NCI-H1105 (cell line): ENCODE results near the gene NOL4.
"Not testable (repeated sequence)": the region's sequence is repeated elsewhere in the genome, so short reads cannot be mapped to it uniquely, and the experiment has no call there.

Source experiments
- DNase-seq: peaks from one replicate; lab custom pipeline; 2025; lab: John Stamatoyannopoulos, UW

Gene NOL4

DNA sequence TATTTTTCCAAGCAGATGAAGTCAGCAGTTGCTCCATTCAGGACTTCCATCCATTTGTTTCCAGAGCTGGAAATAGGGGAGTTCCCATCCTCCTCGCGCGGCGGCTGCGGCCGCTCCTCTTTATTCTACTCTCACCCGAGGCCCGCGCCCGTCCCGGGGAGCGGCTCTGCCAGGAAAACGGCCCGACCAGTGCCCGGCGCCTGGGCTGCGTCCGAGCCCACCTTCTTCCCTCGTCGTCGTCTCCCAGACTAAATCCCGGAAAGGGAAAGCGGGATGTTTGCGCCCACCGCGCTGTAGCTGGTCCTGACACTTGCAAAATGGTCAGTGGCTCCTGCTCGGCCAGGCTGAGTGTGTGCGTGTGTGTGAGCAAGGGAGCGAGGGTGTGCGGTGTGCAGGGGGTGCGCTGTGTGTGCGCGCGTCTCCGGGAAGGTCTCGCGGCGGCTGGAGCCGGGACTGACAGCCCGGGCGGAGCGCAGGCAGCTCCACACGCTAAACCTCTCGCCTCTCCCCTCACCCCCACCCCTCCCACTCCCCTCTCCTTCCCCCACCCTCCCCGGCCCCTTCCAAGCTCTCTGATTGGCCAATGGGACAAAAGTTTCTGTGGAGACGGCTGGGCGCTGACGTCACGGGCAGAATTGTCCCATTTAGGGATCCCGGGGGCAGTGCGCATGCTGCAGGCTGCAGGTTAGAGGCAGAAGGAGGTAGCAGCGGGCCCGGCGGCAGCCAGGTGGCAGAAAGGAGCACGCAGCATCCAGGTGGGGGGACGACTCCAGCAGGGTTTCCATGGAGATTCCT, at the start of gene NOL4:
TSS of gene NOL4 (minus strand) at position 491 of the 795 bp plus-strand sequence. CDS start 1,660 bp downstream, outside the sequence.
- DNase-seq: peak; percentile 99

GRCh38 chr18:34266029-34266428, 41.3 kb upstream of the NOL4 start:
- not testable (repeated sequence) for DNase-seq

DNA sequence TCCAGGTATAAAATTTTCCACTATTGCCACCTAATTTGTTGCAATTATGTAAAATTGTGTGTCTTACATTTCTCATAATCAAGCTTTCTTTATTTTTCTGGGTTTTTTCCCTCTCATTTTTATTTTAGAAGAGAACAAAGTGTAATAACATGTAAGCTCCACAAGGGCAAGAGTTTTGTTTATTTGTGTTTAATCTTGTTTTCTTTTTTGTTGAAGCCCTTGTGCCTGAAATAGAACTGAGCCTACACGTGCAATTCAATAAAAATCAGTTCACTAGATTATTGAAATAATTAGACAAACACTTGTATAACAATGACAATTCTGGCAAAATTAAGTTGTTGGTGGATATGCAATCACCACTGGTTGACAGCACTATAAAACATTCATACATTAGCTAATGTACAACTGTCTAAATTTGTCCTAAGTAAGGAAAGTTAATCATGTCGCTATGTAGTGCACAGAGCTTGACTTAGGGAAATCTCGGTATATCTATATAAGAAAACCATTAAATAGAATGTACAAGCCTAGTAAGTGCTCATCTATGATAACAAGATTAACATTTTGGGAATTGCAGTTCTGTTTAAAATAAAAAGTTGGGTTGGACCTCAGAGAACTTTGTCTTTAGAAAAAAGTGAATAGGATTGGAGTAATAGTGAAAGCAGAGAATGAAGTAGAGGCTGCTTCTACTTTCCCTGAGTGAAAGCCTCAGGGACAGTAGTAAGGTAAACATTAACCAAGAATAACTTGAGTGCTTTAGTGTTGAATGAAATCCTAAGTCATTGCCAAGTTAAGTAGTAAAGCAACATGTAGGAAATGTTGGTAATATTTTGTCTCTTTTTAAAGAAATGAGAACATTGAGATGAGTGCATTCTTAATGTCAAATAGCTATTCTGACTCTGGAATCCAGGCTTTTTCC, 37.4 kb upstream of the NOL4 start:
- no peak for DNase-seq

GRCh38 chr18:34258176-34258575, 33.5 kb upstream of the NOL4 start:
- DNase-seq: no peak

- DNase-seq: no peak
Observed at GRCh38 chr18:34251919-34252318, 27.2 kb upstream of the NOL4 start.

GRCh38 chr18:34248727-34249126, 24.0 kb upstream of the NOL4 start:
- no peak for DNase-seq

GRCh38 chr18:34242739-34243138, 18.0 kb upstream of the NOL4 start:
- DNase-seq: no peak

GRCh38 chr18:34233781-34234388, 9.2 kb upstream of the NOL4 start:
- DNase-seq: not testable (repeated sequence)

DNA sequence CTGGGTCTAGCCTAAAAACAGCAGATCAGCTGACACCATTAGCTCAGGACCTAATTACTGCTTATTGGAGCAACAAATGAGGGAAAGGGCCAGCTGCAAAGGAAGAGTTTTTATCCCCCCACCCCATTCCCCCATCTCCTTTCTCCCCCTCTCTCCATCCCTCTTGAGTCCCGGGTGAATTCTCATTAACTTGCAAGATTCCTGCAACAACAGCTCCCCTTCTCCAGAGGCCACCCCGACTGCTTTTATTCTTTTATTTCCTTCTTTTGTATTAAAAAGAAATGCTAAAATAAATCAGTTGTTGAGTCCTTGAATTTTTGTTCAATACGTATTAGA, 473 bp upstream of the NOL4 start:
- DNase-seq: no peak

DNA sequence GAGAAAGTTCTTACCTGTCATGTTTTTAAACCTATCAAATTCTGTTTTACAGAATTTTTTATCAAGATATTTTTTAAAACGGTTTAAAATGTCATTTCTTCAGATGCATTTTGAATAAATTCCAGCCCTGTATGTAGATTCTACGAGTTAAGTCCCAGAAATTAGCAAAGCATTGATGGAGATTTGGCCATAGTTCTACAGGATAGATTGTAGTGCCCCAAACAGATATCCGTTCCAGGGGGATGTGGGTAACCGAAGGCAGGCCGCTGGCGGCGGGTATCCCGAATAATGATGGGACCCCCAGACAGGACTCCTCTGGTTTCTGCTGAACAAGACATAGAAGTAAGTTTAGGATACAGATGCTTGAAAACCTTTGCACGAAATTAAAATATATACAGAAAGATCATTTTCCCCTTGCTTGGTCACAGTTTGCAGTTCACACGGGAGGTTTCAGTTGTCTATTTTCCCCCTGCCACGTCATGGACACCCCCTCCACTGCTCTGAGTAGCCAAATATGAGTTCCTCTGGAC, 755 bp downstream of the NOL4 start:
- no peak for DNase-seq

- peak; percentile 49 for DNase-seq
Observed at GRCh38 chr18:34223164-34223892, 1.4 kb downstream of the NOL4 start.

DNA sequence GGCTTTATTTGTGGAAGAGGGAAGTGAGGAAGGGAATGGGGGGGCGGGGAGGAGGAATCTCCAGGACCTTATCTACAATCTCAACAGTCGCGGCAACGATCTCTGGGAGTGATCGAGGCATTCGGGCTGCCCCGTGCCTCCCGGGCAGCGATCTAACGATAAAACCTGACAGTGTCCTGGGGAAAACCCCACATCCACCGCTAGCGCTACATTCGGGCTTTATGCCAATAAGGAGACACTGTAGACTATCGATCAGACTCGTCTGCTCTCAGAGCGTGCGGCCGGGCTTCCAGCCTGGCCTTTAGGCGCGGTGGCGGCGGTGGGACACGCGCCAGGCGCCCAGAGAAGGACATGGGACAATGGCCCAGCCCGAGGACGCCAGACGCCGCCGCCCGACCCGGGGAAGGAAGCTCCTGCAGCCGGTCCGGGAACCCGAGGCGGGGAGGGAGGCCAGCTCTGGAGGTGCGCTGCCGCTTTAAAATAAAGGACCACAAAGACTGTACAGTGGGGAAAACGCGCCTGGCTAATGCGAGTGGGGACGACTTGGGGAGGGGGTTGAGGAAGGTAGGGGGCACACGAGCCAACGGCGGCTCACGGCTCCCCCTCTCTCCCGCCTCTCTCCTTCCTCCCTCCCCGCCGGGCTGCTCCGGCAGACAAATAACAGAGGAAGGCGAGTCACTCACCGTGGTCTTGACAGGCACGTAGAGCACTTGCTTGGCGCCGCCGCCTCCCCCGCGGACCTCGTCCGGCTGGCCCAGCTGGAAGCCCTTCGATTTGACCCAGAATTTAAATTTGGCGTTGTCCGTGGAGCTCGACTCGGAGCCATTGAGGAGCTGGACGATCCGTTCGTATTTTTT, 2.2 kb downstream of the NOL4 start:
- DNase-seq: peak; percentile 65

GRCh38 chr18:34221971-34222306, 2.8 kb downstream of the NOL4 start:
- peak; percentile 65 for DNase-seq

- DNase-seq: peak; percentile 52
Observed at GRCh38 chr18:34220081-34220815, 4.5 kb downstream of the NOL4 start.

- DNase-seq: peak; percentile 85
Observed at GRCh38 chr18:34219651-34220050, 5.1 kb downstream of the NOL4 start.

GRCh38 chr18:34212511-34212910, 12.2 kb downstream of the NOL4 start:
- DNase-seq: no peak

GRCh38 chr18:34207344-34207851, 17.3 kb downstream of the NOL4 start:
- no peak for DNase-seq

DNA sequence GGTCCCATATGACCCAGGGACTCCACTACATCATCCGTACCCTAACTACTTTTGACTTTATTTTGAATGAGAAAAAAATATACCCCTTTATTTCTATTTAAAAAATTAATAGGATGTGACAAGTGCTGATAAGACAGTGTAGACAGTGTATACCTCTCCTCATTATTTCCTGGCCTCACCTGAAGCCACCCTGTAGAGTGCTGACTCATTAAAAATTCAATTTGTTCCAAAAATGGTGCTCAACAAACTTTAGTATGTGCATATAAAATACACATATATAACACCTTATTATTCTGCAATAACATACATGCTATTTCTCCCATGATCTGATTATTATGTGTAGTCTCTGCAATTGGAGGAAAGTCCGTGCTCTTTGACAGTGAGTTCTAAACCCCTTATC, 20.8 kb downstream of the NOL4 start:
- no peak for DNase-seq

DNA sequence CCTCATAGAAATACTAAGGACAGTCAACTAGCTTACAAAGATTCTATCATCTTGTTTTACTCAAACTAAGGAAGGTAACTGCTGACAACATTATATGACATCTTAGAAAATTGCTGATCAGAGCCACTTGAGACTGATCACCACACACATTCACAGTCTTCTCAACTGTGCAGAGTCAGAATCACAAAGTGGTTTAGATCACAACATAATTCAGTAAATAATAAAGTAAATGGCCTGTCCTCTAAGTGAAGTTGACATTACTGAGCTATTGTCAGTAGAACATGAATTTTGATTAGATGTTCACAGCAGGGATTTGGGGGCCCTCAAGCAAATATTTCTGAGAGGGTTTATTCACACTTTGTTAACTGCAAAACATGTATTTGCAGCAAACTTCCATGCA, 28.5 kb downstream of the NOL4 start:
- no peak for DNase-seq

DNA sequence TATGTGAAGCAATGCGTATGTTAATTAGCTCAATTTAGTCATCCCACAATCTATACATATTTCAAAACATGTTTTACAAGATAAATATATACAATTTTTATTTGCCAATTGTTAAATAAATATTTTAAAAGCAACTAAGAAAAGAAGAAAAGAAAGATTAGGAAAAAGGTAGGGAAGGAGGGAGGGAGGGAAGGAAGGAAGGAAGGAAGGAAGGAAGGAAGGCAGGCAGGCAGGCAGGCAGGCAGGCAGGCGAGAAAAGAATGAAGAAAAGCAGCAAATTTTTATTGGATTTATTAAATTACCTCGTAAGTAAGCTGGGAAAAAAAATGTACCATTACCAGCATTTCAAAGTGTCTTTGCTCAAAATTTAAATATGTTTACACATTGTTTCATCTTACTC, 30.5 kb downstream of the NOL4 start:
- no peak for DNase-seq
